Activated B cell treated with CpG ODN at 0.5 μM for 24 hours (primary cell): ENCODE results near the gene RAPGEF1. TPM values are rescaled to one million over a fixed set of nuclear protein-coding genes. Genes with fewer than 3 reads are reported as not detected.
A peak's percentile ranks its signal among the peaks of the same experiment; 100 is the strongest.

Experiments used
- ATAC-seq: fragments of 200-7000 bp; cut with Tn5 transposase; one replicate; pipeline ENCODE4 v1.10.0; 2021; ENCODE audit warnings: low read depth, mild to moderate bottlenecking, moderate library complexity
- CTCF ChIA-PET: fragments of 350-600 bp; sonication (Branson Sonifier 250); formaldehyde crosslinking; loops from one replicate; lab custom pipeline; 2021; ENCODE audit warnings: antibody characterized with exemption; lab: Charles Lee
- POLR2A ChIA-PET: fragments of 350-600 bp; sonication (Branson Sonifier 250); formaldehyde crosslinking; loops from one replicate; lab custom pipeline; 2021; ENCODE audit warnings: antibody characterized with exemption; lab: Charles Lee
- DNase-seq: peaks from one replicate; pipeline ENCODE4 v3.0.0; 2022
- H3K27ac Mint-ChIP-seq: one replicate; pipeline ENCODE4 v1.8.0; 2020; ENCODE audit warnings: mixed read lengths
- H3K27me3 Mint-ChIP-seq: one replicate; pipeline ENCODE4 v1.8.0; 2021; ENCODE audit warnings: mixed read lengths
- H3K36me3 Mint-ChIP-seq: one replicate; pipeline ENCODE4 v1.8.0; 2021; ENCODE audit warnings: low read depth, mixed read lengths
- H3K4me1 Mint-ChIP-seq: one replicate; pipeline ENCODE4 v1.8.0; 2021; ENCODE audit warnings: mixed read lengths
- H3K4me3 Mint-ChIP-seq: one replicate; pipeline ENCODE4 v1.8.0; 2020; ENCODE audit warnings: mild to moderate bottlenecking, mixed read lengths
- H3K9me3 Mint-ChIP-seq: one replicate; pipeline ENCODE4 v1.8.0; 2020; ENCODE audit warnings: mixed read lengths
- intact Hi-C: fragments of 100-400 bp; cut with micrococcal nuclease; formaldehyde crosslinking; loops from one replicate; pipeline ENCODE4 v1.15.1; 2024
- total RNA-seq: library from RNA; stranded (reverse); gene quantifications from 2 replicates; pipeline ENCODE4 v1.2.3, GENCODE V29; 2022
- TF ChIP-seq, protein P1 (sequence below): fragments of 200-600 bp; IDR thresholded peaks from one replicate; pipeline ENCODE4 v1.8.0; 2022; ENCODE audit warnings: antibody characterized with exemption, mild to moderate bottlenecking

Gene RAPGEF1
- total RNA-seq, 1 donor from 2014 or later, result 318 TPM

- Mint-ChIP-seq H3K9me3 (no peaks in the 10 kb centered on the region), H3K36me3 (peaks cover 80% of the 10 kb centered on the region)
These were observed 109.6 kb downstream of the RAPGEF1 start for GRCh38 chr9:131630205-131630831.

DNA sequence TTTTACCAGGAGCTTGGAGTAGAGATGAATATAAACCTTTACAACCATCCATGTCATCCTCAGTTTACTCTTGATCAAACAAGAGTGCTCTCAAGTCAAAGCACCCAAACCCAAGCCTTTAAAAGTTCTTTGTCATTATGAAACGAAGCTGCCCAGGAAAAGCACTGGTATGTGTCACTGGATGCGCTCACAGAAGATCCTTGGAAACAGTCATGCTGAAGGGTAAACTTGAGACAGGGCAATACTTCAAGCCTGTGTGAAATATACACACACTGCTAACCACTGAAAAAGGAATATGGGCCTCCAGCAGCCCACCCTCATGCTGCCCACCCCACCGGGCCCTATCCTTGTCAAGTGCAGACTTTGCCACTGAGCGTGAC is 110.1 kb downstream of the RAPGEF1 start:
- peaks cover 70% of the 10 kb centered on the region for H3K4me1 Mint-ChIP-seq
- intact Hi-C loops, result loop anchor here (1.0 to 2.0 kb wide), 8 partner anchors 9 to 109 kb away; no protein-coding TSS in a partner anchor
- CTCF ChIA-PET, result interaction anchor here (1.0 to 4.3 kb wide), 19 partner anchors 8 to 115 kb away, joined by 3 to 36 read pairs (median 6); partner anchors contain the start of gene RAPGEF1

More at GRCh38 chr9:131630205-131630831, 109.6 kb downstream of the RAPGEF1 start:
- Mint-ChIP-seq H3K27ac (peak overlapping the region; percentile 93), H3K27me3 (no peaks in the 10 kb centered on the region), H3K4me3 (peak overlapping the region; percentile 76), H3K4me1 (peaks cover 75% of the 10 kb centered on the region)
- CTCF ChIA-PET, result interaction anchor here (0.9 to 4.3 kb wide), 22 partner anchors 9 to 115 kb away, joined by 3 to 36 read pairs (median 6); partner anchors contain the start of gene RAPGEF1
- POLR2A ChIA-PET, result interaction anchor here (1.0 to 14.9 kb wide), 23 partner anchors 9 to 106 kb away, joined by 3 to 567 read pairs (median 6); partner anchors contain the start of gene RAPGEF1
- DNase-seq (peak; percentile 47), ATAC-seq (peak; percentile 51)
- TF ChIP-seq, protein P1, sequence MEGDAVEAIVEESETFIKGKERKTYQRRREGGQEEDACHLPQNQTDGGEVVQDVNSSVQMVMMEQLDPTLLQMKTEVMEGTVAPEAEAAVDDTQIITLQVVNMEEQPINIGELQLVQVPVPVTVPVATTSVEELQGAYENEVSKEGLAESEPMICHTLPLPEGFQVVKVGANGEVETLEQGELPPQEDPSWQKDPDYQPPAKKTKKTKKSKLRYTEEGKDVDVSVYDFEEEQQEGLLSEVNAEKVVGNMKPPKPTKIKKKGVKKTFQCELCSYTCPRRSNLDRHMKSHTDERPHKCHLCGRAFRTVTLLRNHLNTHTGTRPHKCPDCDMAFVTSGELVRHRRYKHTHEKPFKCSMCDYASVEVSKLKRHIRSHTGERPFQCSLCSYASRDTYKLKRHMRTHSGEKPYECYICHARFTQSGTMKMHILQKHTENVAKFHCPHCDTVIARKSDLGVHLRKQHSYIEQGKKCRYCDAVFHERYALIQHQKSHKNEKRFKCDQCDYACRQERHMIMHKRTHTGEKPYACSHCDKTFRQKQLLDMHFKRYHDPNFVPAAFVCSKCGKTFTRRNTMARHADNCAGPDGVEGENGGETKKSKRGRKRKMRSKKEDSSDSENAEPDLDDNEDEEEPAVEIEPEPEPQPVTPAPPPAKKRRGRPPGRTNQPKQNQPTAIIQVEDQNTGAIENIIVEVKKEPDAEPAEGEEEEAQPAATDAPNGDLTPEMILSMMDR, result no peak
- intact Hi-C loops, result loop anchor here (1.0 to 2.0 kb wide), 8 partner anchors 9 to 109 kb away; no protein-coding TSS in a partner anchor

DNA sequence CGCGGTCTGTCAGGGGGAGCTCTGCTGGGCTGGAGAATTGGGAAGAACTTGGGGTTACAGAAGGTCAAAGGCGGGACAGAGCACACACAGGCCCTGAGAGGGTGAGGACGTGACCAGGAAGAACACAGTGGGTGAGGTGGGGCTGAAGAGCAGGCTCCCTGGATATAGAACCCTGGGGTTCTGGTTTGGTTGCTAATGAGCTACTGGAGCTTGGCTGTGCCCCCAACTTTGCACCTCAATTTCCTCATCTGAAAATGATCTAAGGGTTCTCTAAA is 110.7 kb downstream of the RAPGEF1 start:
- Mint-ChIP-seq H3K4me3 (peak overlapping the region; percentile 76), H3K27ac (peak overlapping the region; percentile 93), H3K27me3 (no peaks in the 10 kb centered on the region), H3K4me1 (peaks cover 68% of the 10 kb centered on the region), H3K36me3 (peaks cover 82% of the 10 kb centered on the region), H3K9me3 (no peaks in the 10 kb centered on the region)
- CTCF ChIA-PET, result interaction anchor here (1.1 to 4.3 kb wide), 10 partner anchors 14 to 116 kb away, joined by 3 to 36 read pairs (median 10); partner anchors contain the start of gene RAPGEF1
- ATAC-seq (no peak), DNase-seq (no peak)
- TF ChIP-seq, protein P1, result no peak
- intact Hi-C loops, result no loop called here
- POLR2A ChIA-PET, result interaction anchor here (0.6 to 14.9 kb wide), 14 partner anchors 8 to 181 kb away, joined by 3 to 567 read pairs (median 9); partner anchors contain the start of gene RAPGEF1

More for the DNA sequence above, 110.1 kb downstream of the RAPGEF1 start:
- no peaks in the 10 kb centered on the region for H3K9me3 Mint-ChIP-seq
- POLR2A ChIA-PET, result interaction anchor here (0.6 to 14.9 kb wide), 22 partner anchors 9 to 182 kb away, joined by 3 to 567 read pairs (median 6); partner anchors contain the start of gene RAPGEF1
- H3K27me3 Mint-ChIP-seq, result no peaks in the 10 kb centered on the region
- H3K4me3 Mint-ChIP-seq, result peak overlapping the region; percentile 76
- TF ChIP-seq, protein P1, result no peak
- no peak for DNase-seq
- ATAC-seq, result no peak
- peaks cover 80% of the 10 kb centered on the region for H3K36me3 Mint-ChIP-seq
- peak overlapping the region; percentile 93 for H3K27ac Mint-ChIP-seq

GRCh38 chr9:131628459-131629225 is 111.2 kb downstream of the RAPGEF1 start:
- peaks cover 71% of the 10 kb centered on the region for H3K4me1 Mint-ChIP-seq
- no peaks in the 10 kb centered on the region for H3K27me3 Mint-ChIP-seq
- peaks cover 82% of the 10 kb centered on the region for H3K36me3 Mint-ChIP-seq
- POLR2A ChIA-PET, result interaction anchor here (1.2 to 14.9 kb wide), 12 partner anchors 8 to 108 kb away, joined by 3 to 567 read pairs (median 17); partner anchors contain the start of gene RAPGEF1
- H3K4me3 Mint-ChIP-seq, result peak overlapping the region; percentile 76
- CTCF ChIA-PET, result interaction anchor here (1.4 to 4.3 kb wide), 5 partner anchors 14 to 116 kb away, joined by 3 to 36 read pairs (median 17); partner anchors contain the start of gene RAPGEF1
- DNase-seq (no peak), ATAC-seq (no peak)
- H3K27ac Mint-ChIP-seq, result peak overlapping the region; percentile 93
- H3K9me3 Mint-ChIP-seq, result no peaks in the 10 kb centered on the region
- intact Hi-C loops, result no loop called here
- TF ChIP-seq, protein P1, result no peak
